OCI-LY7 (cell line): ENCODE measurements around the gene BLM. TPM values are rescaled to one million over a fixed set of nuclear protein-coding genes. Genes with fewer than 3 reads are reported as not detected.
"Not testable (repeated sequence)": the region's sequence is repeated elsewhere in the genome, so short reads cannot be mapped to it uniquely, and the experiment has no call there.

Source experiments
- BruUV-seq: library from RNA; stranded (reverse); fragments of 400-500 nt; replicated peaks from 2 replicates; lab custom pipeline; 2021; lab: Mats Ljungman, UMichigan
- CTCF ChIA-PET: fragments of 300-600 bp; sonication (Branson Sonifier 250); formaldehyde crosslinking; loops from one replicate; lab custom pipeline; 2022; ENCODE audit warnings: antibody characterized with exemption; ENCODE audit not compliant: unreplicated experiment; lab: Charles Lee
- POLR2A ChIA-PET: fragments of 300-600 bp; sonication (Branson Sonifier 250); formaldehyde crosslinking; loops from one replicate; lab custom pipeline; 2022; ENCODE audit warnings: antibody characterized with exemption; lab: Charles Lee
- DNase-seq: peaks from one replicate; pipeline ENCODE4 v3.0.0-alpha.2; 2015; ENCODE audit warnings: low spot score
- H2AFZ ChIP-seq: fragments of 200-600 bp; sonication (generic), shearing (Covaris generic); 2 replicates; pipeline ENCODE4 v1.6.1; 2014; ENCODE audit warnings: mild to moderate bottlenecking, antibody characterized with exemption, low read length, moderate library complexity
- H3K27ac ChIP-seq: fragments of 200-600 bp; sonication (generic); 2 replicates; pipeline ENCODE4 v1.5.1; 2014; ENCODE audit warnings: mixed run types, low read depth, mild to moderate bottlenecking, moderate library complexity, low read length, inconsistent platforms; ENCODE audit not compliant: poor library complexity, severe bottlenecking
- H3K36me3 ChIP-seq: fragments of 200-600 bp; sonication (generic); 2 replicates; pipeline ENCODE4 v1.6.1; 2014; ENCODE audit warnings: mild to moderate bottlenecking, antibody characterized with exemption, low read length, moderate library complexity, mixed read lengths; ENCODE audit not compliant: insufficient read depth
- H3K4me1 ChIP-seq: fragments of 200-600 bp; sonication (generic); 2 replicates; pipeline ENCODE4 v1.5.1; 2014; ENCODE audit warnings: mild to moderate bottlenecking, low read length; ENCODE audit not compliant: insufficient read depth, poor library complexity, severe bottlenecking
- H3K4me2 ChIP-seq: fragments of 200-600 bp; sonication (generic); 2 replicates; pipeline ENCODE4 v1.6.1; 2014; ENCODE audit warnings: mild to moderate bottlenecking, low read length
- H3K4me3 ChIP-seq: fragments of 200-600 bp; sonication (generic); 2 replicates; pipeline ENCODE4 v1.5.1; 2014; ENCODE audit warnings: mild to moderate bottlenecking, low read depth, low read length; ENCODE audit not compliant: poor library complexity, severe bottlenecking
- H3K79me2 ChIP-seq: fragments of 200-600 bp; sonication (generic); 2 replicates; pipeline ENCODE4 v1.6.1; 2016; ENCODE audit warnings: low read depth, mild to moderate bottlenecking, low read length, moderate library complexity, mixed read lengths; ENCODE audit not compliant: insufficient read depth
- H3K9me2 ChIP-seq: fragments of 200-600 bp; sonication (generic); 2 replicates; pipeline ENCODE4 v1.6.1; 2016; ENCODE audit warnings: mild to moderate bottlenecking, low read length, mixed read lengths; ENCODE audit not compliant: insufficient read depth
- H3K9me3 ChIP-seq: fragments of 200-600 bp; sonication (generic); 2 replicates; pipeline ENCODE4 v1.6.1; 2014; ENCODE audit warnings: mild to moderate bottlenecking, mixed run types, low read length, mixed read lengths
- H4K20me1 ChIP-seq: fragments of 200-600 bp; sonication (generic); 2 replicates; pipeline ENCODE4 v1.6.1; 2014; ENCODE audit warnings: mild to moderate bottlenecking, antibody characterized with exemption, low read length, moderate library complexity, mixed read lengths; ENCODE audit not compliant: insufficient read depth
- CTCF ChIP-seq: fragments of 200-600 bp; sonication (generic); conservative IDR thresholded peaks from 2 replicates; pipeline ENCODE4 v1.5.1; 2014; ENCODE audit warnings: mild to moderate bottlenecking, antibody characterized with exemption, low read length, moderate library complexity, mixed read lengths
- EZH2phosphoT487 ChIP-seq: fragments of 200-600 bp; sonication (generic); IDR thresholded peaks from 2 replicates; pipeline ENCODE4 v1.6.1; 2018; ENCODE audit warnings: low read depth, borderline replicate concordance, mild to moderate bottlenecking, mixed run types, antibody characterized with exemption, low read length, moderate library complexity, mixed read lengths
- intact Hi-C: fragments of 100-400 bp; cut with micrococcal nuclease; formaldehyde crosslinking; loops from one replicate; pipeline ENCODE4 v1.10.0; 2022; ENCODE audit not compliant: unreplicated experiment
- total RNA-seq, 2 experiments: library from RNA; depleted of rRNA in 1 of 2; stranded (reverse); fragments of >200 nt in 1 of 2; shearing (Covaris generic) in 1 of 2; gene quantifications; 2 replicates each; pipeline ENCODE4 v1.2.3, GENCODE V29; 2014 to 2022

Gene BLM
- total RNA-seq, 2 experiments from 2014 or later, result 47.1 to 51.8 TPM

- intact Hi-C loops, result no loop called here
- H3K79me2 ChIP-seq, result no peaks in the 10 kb centered on the region
- no peak overlapping the region for H2AFZ ChIP-seq
- no peak for TF ChIP-seq CTCF
- no peak for TF ChIP-seq EZH2phosphoT487
- H4K20me1 ChIP-seq, result no peaks in the 10 kb centered on the region
- H3K9me3 ChIP-seq, result no peaks in the 10 kb centered on the region
- CTCF ChIA-PET, result no interaction called here
- H3K36me3 ChIP-seq, result no peaks in the 10 kb centered on the region
- POLR2A ChIA-PET, result interaction anchor here (0.8 to 1.2 kb wide), 2 partner anchors 26 to 235 kb away, joined by 3 read pairs; no protein-coding TSS in a partner anchor
- H3K4me3 ChIP-seq, result no peak overlapping the region
- H3K27ac ChIP-seq, result no peak overlapping the region
- H3K4me2 ChIP-seq, result no peak overlapping the region
- no TSS peak for BruUV-seq
- no peaks in the 10 kb centered on the region for H3K9me2 ChIP-seq
- DNase-seq, result no peak
- no peaks in the 10 kb centered on the region for H3K4me1 ChIP-seq
These were observed 45.9 kb upstream of the BLM start for GRCh38 chr15:90671216-90671615.

GRCh38 chr15:90673357-90673756 lies 43.8 kb upstream of the BLM start:
- POLR2A ChIA-PET, H3K9me3 ChIP-seq, H3K9me2 ChIP-seq, H3K4me1 ChIP-seq, H3K36me3 ChIP-seq, H3K27ac ChIP-seq, H3K4me2 ChIP-seq, H3K79me2 ChIP-seq, H3K4me3 ChIP-seq, BruUV-seq, intact Hi-C loops, CTCF ChIA-PET, H4K20me1 ChIP-seq, H2AFZ ChIP-seq, DNase-seq: not testable (repeated sequence)

GRCh38 chr15:90674476-90674875 lies 42.7 kb upstream of the BLM start:
- no peak for TF ChIP-seq EZH2phosphoT487
- TF ChIP-seq CTCF, result no peak
- Histone ChIP-seq H3K79me2 (no peaks in the 10 kb centered on the region), H3K27ac (no peak overlapping the region), H3K4me3 (no peak overlapping the region), H3K4me1 (no peaks in the 10 kb centered on the region), H3K9me2 (no peaks in the 10 kb centered on the region), H3K9me3 (no peaks in the 10 kb centered on the region), H4K20me1 (no peaks in the 10 kb centered on the region), H2AFZ (no peak overlapping the region), H3K4me2 (no peak overlapping the region), H3K36me3 (no peaks in the 10 kb centered on the region)
- POLR2A ChIA-PET, result no interaction called here
- no TSS peak for BruUV-seq
- CTCF ChIA-PET, result no interaction called here
- no peak for DNase-seq
- intact Hi-C loops, result no loop called here
